Naive B cell (primary cell): Measurements from ENCODE around the gene MICALL2. TPM values are rescaled to one million over a fixed set of nuclear protein-coding genes. Genes with fewer than 3 reads are reported as not detected.

Source experiments
- ATAC-seq, 2 donors: fragments of 150-1000 bp; cut with Tn5 transposase; 2 replicates each; pipeline ENCODE4 v1.10.0; 2021; ENCODE audit warnings: low read depth in 2 of 2, mild to moderate bottlenecking in 2 of 2, moderate library complexity in 2 of 2
- DNase-seq: peaks from one replicate; pipeline ENCODE4 v3.0.0; 2022
- H3K27ac Mint-ChIP-seq, 6 donors: one replicate each; pipeline ENCODE4 v1.8.0; 2020 to 2022; ENCODE audit warnings: mild to moderate bottlenecking in 6 of 6, mixed read lengths in 6 of 6, moderate library complexity in 5 of 6, inconsistent platforms in 2 of 6
- H3K27me3 Mint-ChIP-seq, 3 donors: one replicate each; pipeline ENCODE4 v1.8.0; 2021 to 2022; ENCODE audit warnings: mixed read lengths in 3 of 3, mild to moderate bottlenecking in 1 of 3
- H3K36me3 Mint-ChIP-seq, 2 donors: one replicate each; pipeline ENCODE4 v1.8.0; 2020 to 2022; ENCODE audit warnings: mixed read lengths in 2 of 2, inconsistent platforms in 1 of 2, mild to moderate bottlenecking in 1 of 2
- H3K4me1 Mint-ChIP-seq, 3 donors: one replicate each; pipeline ENCODE4 v1.8.0; 2020 to 2022; ENCODE audit warnings: mixed read lengths in 3 of 3, inconsistent platforms in 1 of 3, mild to moderate bottlenecking in 1 of 3, moderate library complexity in 1 of 3
- H3K4me3 Mint-ChIP-seq, 8 donors: one replicate each; pipeline ENCODE4 v1.8.0; 2020 to 2022; ENCODE audit warnings: mild to moderate bottlenecking in 8 of 8, mixed read lengths in 8 of 8, moderate library complexity in 8 of 8, inconsistent platforms in 2 of 8
- H3K9me3 Mint-ChIP-seq, 7 donors: one replicate each; pipeline ENCODE4 v1.8.0; 2020 to 2022; ENCODE audit warnings: mixed read lengths in 7 of 7, mild to moderate bottlenecking in 5 of 7, inconsistent platforms in 2 of 7, moderate library complexity in 1 of 7
- polyA plus RNA-seq, 6 donors: library from polyadenylated mRNA; unstranded; fragments of 300-500 nt; fragmentation: Illumina TruSeq; gene quantifications; one replicate each; pipeline ENCODE4 v1.2.3, GENCODE V29; 2021; ENCODE audit warnings: low read depth in 6 of 6

The MICALL2 gene
- polyA plus RNA-seq, 6 donors from 2014 or later, result not detected

DNA sequence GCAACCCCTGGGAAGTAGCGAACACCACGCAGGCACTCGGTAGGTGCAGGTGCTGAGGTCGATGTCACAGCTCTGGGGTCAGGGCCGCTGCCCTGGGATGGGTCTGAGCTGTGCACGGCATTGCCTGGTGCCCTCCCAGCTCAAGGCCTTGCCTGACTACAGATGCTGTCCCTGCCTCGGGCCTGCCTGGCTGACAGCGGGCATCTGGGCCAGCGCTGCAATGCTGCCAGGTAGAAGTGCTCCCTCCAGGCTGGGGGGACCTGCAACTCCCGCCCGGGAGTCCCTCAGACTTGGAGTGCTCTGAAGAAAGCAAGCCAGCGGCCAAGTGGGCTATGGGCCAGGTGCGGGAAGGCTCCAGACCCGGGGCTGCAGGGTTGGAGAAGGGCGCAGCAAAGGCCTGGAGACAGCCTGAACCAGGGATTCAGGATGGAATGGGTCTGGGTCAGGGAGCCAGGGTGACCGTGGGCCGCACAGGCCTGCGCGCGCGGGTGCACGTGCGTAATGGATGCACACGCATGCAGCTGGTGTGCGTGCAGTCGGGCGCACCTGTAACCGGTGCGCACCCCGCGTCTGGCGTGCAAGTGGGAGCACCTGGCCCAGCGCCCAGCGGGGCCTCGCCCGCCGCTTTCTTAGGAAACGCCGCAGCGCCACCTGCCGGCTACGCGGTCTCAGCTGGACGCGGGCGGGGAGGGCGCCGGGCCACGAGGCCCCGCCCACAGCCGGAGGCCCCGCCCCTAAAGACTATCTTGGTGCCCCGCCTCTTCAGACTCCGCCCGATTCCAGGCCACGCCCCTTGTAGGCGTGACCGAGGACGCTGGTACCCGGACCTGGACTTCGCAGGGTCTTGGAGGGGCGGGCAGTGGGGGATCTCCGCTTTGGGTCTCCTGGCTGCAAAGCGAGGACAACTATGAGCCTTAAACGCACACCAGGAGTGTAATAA is 46.7 kb downstream of the MICALL2 start:
- peak; percentile 85 to 88 for ATAC-seq
- peak; percentile 67 for DNase-seq
- H3K9me3 Mint-ChIP-seq, result peaks cover 0 to 4% (median 2%) of the 10 kb centered on the region in 7 donors
- H3K27me3 Mint-ChIP-seq, result peaks cover 8 to 54% (median 35%) of the 10 kb centered on the region in 3 donors
- peaks cover 0 to 9% (median 6%) of the 10 kb centered on the region in 3 donors for H3K4me1 Mint-ChIP-seq
- no peaks in the 10 kb centered on the region for H3K36me3 Mint-ChIP-seq
- peak overlapping the region in 1 of 6 donors; percentile 52 for H3K27ac Mint-ChIP-seq
- H3K4me3 Mint-ChIP-seq, result peak overlapping the region in 4 of 8 donors; percentile 39 to 57 (median 42)

DNA sequence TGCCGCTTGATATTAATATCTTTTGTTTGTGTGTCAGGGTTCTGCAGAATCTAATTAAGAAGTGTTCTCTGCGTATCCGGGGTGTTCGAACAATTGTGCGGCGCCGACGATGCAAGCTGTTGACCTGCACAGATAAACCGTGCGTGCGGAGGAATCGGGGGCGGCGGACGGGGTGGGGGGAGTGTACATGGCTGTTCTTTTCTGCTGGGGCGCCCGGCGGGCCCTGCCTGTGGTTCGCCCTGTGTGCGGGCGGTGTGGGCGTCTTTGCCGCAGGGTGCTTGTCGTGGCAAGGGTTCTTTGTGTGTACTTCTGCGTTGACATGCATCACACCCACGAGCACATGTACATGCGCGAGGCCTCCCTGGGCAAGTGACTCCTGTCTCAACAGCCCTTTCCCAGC is 47.9 kb downstream of the MICALL2 start:
- ATAC-seq, result no peak
- H3K4me1 Mint-ChIP-seq, result peaks cover 0 to 4% (median 0%) of the 10 kb centered on the region in 3 donors
- H3K27ac Mint-ChIP-seq, result no peak overlapping the region
- H3K9me3 Mint-ChIP-seq, result peaks cover 0 to 4% (median 1%) of the 10 kb centered on the region in 7 donors
- H3K27me3 Mint-ChIP-seq, result peaks cover 8 to 60% (median 36%) of the 10 kb centered on the region in 3 donors
- no peaks in the 10 kb centered on the region for H3K36me3 Mint-ChIP-seq
- no peak overlapping the region for H3K4me3 Mint-ChIP-seq
- no peak for DNase-seq

DNA sequence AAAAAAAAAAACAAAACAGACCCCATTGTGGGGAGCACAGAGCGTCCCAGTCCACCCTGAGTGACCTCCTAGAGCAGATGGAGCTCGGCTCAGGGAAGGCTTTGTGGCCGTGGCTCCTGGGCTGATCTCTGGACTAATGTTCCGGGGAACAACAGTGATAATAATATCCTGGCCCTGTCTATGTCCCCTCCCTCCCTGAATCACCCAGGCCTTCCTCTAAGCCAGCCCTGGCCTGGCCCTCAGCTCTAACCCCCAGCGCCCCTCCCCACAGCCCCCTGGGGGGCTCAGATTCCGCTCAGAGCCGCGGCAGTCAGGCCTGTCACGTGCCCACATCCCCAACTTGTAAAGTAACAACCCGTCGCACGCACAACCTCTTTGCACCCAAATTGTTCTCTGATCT is 48.3 kb downstream of the MICALL2 start:
- no peak overlapping the region for H3K27ac Mint-ChIP-seq
- DNase-seq (no peak), ATAC-seq (no peak)
- H3K4me3 Mint-ChIP-seq, result no peak overlapping the region
- H3K36me3 Mint-ChIP-seq, result no peaks in the 10 kb centered on the region
- H3K9me3 Mint-ChIP-seq, result peaks cover 0 to 4% (median 0%) of the 10 kb centered on the region in 7 donors
- H3K27me3 Mint-ChIP-seq, result peaks cover 7 to 56% (median 36%) of the 10 kb centered on the region in 3 donors
- H3K4me1 Mint-ChIP-seq, result peaks cover 0 to 4% (median 0%) of the 10 kb centered on the region in 3 donors

DNA sequence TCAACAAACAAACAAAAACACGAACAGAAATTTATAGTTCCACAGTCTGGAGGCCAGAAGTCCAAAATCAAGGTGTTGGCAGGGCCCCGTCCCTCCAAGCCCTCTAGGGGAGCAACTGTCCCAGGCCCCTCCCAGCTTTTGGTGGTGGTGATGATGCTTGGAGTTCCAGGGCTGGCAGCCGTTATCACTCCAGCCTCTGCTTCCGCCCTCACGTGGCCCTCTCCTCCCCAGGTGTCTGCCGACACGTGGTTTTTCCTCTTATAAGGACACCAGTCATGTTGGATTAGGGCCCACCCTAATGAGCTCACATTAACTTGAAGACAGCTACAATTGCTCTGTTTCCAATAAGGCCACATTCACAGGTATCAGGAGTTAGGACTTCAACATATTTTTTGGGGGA is 49.7 kb downstream of the MICALL2 start:
- peaks cover 0 to 4% (median 0%) of the 10 kb centered on the region in 3 donors for H3K4me1 Mint-ChIP-seq
- peaks cover 0 to under 1% of the 10 kb centered on the region in 2 donors for H3K36me3 Mint-ChIP-seq
- H3K27ac Mint-ChIP-seq, result no peak overlapping the region
- ATAC-seq (no peak), DNase-seq (no peak)
- no peak overlapping the region for H3K4me3 Mint-ChIP-seq
- H3K9me3 Mint-ChIP-seq, result peaks cover 0 to 4% (median 0%) of the 10 kb centered on the region in 7 donors
- H3K27me3 Mint-ChIP-seq, result peaks cover 7 to 55% (median 35%) of the 10 kb centered on the region in 3 donors

DNA sequence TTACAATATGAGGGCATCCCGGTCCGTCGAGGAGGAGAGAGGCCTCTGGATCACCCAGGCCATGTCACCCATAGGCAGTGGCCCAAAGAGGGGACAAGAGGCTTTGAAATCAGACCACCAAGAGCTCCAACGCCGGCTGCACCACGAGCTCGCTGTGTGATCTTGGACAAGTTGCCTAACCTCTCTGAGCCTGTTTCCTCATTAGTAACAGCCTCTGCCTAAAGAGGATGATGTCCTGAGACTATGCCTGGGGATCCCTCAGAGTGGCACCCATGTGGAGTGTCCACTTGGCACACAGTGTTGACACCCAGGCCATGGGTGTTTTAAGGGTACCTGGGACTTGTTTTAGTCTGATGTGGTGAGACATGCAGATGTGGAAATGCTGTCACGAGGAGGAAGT is 50.8 kb downstream of the MICALL2 start:
- H3K4me3 Mint-ChIP-seq, result no peak overlapping the region
- H3K27me3 Mint-ChIP-seq, result peaks cover 14 to 61% (median 46%) of the 10 kb centered on the region in 3 donors
- peaks cover 0 to 11% of the 10 kb centered on the region in 2 donors for H3K36me3 Mint-ChIP-seq
- ATAC-seq (no peak), DNase-seq (no peak)
- H3K4me1 Mint-ChIP-seq, result peaks cover 6 to 10% (median 8%) of the 10 kb centered on the region in 3 donors
- no peak overlapping the region for H3K27ac Mint-ChIP-seq
- peaks cover 0 to 8% (median 3%) of the 10 kb centered on the region in 7 donors for H3K9me3 Mint-ChIP-seq

DNA sequence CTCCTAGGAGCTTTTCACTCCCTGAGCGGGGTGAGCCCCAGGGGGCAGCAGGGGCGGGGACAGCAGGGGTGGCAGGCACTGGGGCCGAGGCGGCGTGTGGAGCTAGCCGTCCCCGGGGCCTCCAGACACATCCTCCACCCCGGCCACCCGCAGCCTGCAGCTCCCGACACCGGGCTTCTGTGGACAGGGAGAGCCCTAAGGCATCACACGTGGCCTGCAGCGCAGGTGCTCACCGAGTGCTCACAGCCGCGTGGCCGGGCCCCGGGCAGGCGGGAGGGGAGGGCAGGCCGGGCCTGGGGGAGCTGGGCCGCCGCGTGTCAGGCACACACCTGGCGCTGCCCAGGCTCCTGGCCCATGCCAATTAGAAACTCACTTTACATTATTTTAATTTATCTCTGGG is 51.4 kb downstream of the MICALL2 start:
- no peak overlapping the region for H3K4me3 Mint-ChIP-seq
- H3K9me3 Mint-ChIP-seq, result peaks cover 0 to 8% (median 3%) of the 10 kb centered on the region in 7 donors
- DNase-seq, result no peak
- no peak for ATAC-seq
- H3K27ac Mint-ChIP-seq, result no peak overlapping the region
- H3K36me3 Mint-ChIP-seq, result peaks cover 4 to 13% of the 10 kb centered on the region in 2 donors
- H3K4me1 Mint-ChIP-seq, result peaks cover 6 to 8% (median 6%) of the 10 kb centered on the region in 3 donors
- H3K27me3 Mint-ChIP-seq, result peaks cover 17 to 63% (median 51%) of the 10 kb centered on the region in 3 donors

DNA sequence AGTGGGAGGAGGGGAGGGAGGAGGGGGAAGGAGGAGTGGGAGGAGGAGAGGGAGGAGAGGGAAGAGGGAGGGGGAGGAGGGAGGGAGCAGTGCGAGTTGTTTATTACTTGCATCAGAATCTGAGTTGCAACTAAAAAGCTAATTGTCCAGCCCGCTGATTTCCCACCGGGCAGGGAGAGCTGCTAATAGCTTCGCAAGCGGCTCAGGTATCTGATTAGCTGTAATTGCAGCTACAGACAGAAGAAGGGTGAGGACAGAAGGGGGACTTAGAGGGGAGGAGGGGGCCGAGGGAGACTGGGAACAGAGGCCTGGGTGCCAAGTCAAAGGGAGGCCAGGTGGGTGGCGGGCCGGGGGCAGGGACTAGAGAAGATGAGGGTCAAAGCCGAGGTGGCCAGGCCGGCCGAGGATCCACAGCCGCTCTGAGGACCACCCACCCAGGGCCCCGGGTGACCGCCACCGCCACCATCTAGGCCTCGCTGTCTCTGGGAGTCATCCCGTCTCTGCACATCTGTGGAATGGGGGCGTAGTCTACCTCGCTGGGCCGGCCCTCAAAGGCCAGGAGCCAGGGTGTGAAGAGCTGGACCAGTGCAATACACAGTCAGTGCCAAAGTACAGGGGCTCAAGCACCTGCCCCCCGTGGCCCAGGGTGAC is 54.2 kb downstream of the MICALL2 start:
- H3K27ac Mint-ChIP-seq, result no peak overlapping the region
- H3K4me1 Mint-ChIP-seq, result peaks cover 6 to 8% (median 6%) of the 10 kb centered on the region in 3 donors
- DNase-seq (no peak), ATAC-seq (no peak)
- H3K4me3 Mint-ChIP-seq, result no peak overlapping the region
- peaks cover 0 to 14% (median 5%) of the 10 kb centered on the region in 7 donors for H3K9me3 Mint-ChIP-seq
- H3K27me3 Mint-ChIP-seq, result peaks cover 35 to 85% (median 70%) of the 10 kb centered on the region in 3 donors
- H3K36me3 Mint-ChIP-seq, result peaks cover 4 to 26% of the 10 kb centered on the region in 2 donors

DNA sequence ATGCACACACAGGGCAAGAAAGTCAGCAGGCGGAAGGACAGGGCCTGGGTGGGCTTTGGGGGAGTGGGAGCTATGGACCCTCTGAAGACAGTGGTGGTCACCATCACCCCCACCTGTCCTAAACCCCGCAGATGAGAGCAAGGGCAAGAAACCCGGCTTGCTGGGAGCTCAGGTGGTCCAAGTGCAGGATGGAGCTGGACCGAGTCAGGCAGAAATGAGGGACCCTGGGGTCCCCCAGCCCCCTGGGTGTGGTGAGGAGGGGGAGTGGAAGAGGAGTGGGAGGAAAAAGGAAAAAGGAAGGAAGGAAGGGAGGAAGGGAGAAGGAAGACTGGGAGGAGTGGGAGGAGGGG is 54.8 kb downstream of the MICALL2 start:
- DNase-seq, result no peak
- peaks cover 0 to 14% (median 5%) of the 10 kb centered on the region in 7 donors for H3K9me3 Mint-ChIP-seq
- peak overlapping the region in 1 of 8 donors; percentile 25 for H3K4me3 Mint-ChIP-seq
- no peak for ATAC-seq
- peaks cover 4 to 26% of the 10 kb centered on the region in 2 donors for H3K36me3 Mint-ChIP-seq
- peaks cover 31 to 83% (median 70%) of the 10 kb centered on the region in 3 donors for H3K27me3 Mint-ChIP-seq
- no peak overlapping the region for H3K27ac Mint-ChIP-seq
- peaks cover 6 to 8% (median 6%) of the 10 kb centered on the region in 3 donors for H3K4me1 Mint-ChIP-seq

DNA sequence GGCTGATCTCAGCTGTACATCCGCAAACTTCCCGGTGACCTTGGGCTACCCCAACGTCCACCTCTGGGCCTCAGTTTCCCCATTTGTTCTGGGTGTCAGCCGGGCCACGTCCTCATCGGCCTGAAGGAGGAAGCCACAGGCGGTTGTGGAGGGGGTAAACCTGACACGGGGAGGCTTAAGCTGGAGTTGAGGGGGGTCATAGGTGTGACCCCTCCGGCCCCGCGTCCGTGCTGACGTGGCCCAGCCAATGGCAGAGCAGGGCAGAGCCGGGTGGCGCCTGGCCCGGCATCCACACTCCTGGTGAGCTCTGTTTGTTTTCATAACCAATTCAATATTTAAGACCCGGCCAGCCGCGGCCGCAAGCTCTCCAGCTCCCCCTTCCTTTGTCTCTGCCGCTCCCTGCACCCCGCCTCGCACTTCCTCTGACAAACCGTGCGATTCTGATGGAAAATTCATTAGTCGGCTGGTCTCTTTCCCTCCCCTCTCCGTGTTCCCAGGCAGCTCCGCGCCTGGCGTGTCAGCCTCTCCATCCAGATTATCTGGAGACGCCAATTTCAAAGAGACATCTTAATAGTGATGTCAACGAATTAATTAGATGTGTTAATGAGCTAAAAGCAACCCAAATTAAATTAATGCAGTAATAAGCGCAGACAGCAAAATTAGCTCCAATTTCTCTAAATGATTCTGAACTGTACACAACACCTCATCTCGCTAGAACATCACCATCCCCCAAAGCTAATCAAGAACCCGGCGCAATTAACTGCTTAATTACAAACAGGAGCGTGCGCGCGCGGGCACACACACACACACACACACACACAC is 55.4 kb downstream of the MICALL2 start:
- H3K36me3 Mint-ChIP-seq, result peaks cover 4 to 26% of the 10 kb centered on the region in 2 donors
- ATAC-seq (no peak), DNase-seq (no peak)
- H3K4me1 Mint-ChIP-seq, result peaks cover 6 to 8% (median 6%) of the 10 kb centered on the region in 3 donors
- peak overlapping the region in 1 of 8 donors; percentile 25 for H3K4me3 Mint-ChIP-seq
- H3K27me3 Mint-ChIP-seq, result peaks cover 34 to 82% (median 67%) of the 10 kb centered on the region in 3 donors
- peaks cover 0 to 14% (median 5%) of the 10 kb centered on the region in 7 donors for H3K9me3 Mint-ChIP-seq
- H3K27ac Mint-ChIP-seq, result peak overlapping the region in 3 of 6 donors; percentile 2 to 33 (median 6)

DNA sequence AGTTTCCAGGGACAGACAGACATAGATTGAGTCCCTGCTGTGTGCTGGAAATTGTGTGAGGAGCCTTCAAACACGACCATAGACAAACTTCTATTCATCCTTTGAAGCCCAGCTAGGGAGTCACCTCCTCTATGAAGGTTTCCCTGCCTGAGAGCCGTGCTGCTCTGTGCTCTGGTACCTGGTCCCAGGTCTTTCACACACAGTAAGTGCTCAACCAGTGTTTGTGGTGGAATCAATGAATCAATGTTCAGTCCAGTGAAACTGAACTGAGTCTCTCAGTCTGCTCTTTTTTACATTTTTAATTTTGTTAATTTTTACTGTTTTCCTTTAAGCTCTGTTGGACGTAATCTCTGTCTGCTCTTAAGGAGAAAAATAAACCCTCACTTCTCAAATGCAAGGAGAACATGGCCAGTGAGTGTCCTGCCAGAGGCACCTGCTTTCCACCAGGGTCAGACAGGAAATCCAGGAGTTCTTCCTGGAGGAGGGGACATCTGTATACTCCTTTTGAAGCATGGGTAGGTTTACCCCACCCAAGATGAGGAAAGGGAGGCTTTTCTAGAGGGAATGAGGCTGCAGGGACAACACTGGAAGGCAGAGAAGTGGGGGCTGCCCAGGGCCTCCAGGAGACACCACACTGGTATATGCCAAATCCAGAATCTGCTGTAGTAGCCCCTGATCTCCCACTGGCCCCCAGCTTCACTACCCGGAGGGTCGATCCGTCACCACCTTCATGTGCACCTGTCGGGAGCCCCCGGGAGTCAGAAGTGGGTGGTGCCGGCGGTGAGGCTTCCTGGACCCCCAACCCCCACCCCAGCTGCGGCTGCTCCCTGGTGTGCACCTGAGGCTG is 56.3 kb downstream of the MICALL2 start:
- Mint-ChIP-seq H3K27ac (no peak overlapping the region), H3K4me1 (peaks cover 6 to 8% (median 6%) of the 10 kb centered on the region in 3 donors), H3K4me3 (no peak overlapping the region), H3K27me3 (peaks cover 39 to 84% (median 65%) of the 10 kb centered on the region in 3 donors), H3K9me3 (peaks cover 0 to 14% (median 5%) of the 10 kb centered on the region in 7 donors), H3K36me3 (peaks cover 4 to 26% of the 10 kb centered on the region in 2 donors)
- DNase-seq, result no peak
- ATAC-seq, result no peak

DNA sequence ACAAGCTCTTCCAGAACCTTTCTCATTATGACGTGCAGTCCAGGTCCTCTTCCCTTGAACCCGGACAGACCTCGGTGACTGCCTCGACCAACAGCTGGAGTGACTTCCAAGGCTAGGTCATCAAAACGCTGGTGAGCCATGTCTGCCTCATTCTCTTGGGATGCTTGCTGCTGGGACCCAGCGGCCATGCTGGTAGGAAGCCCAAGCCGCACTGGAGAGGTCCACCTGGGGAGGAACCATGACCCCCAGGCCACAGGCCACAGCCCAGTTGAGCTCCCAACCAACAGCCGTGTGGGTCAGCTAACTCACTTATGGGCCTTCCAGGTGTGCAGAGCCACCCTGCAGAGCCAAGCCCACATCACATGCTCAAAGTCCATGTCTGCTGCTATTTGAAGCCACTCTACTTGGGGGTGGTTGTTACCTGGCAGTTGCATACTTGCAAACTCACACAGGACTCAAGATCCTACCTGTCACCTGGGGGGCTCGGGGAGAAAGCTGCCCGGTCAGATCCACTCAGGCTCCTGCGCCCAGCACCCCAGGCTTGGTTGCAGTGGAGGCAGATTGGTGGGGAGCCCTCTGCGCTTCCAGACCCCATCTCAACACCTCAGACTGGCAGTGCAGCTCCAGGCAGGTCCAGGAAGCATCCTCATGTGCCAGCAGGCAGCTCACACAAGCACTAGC is 57.0 kb downstream of the MICALL2 start:
- DNase-seq (no peak), ATAC-seq (no peak)
- Mint-ChIP-seq H3K9me3 (peaks cover 3 to 19% (median 5%) of the 10 kb centered on the region in 7 donors), H3K27me3 (peaks cover 43 to 85% (median 71%) of the 10 kb centered on the region in 3 donors), H3K27ac (no peak overlapping the region), H3K4me1 (peaks cover 6 to 8% (median 6%) of the 10 kb centered on the region in 3 donors), H3K36me3 (peaks cover 4 to 26% of the 10 kb centered on the region in 2 donors), H3K4me3 (no peak overlapping the region)
